Measurements from ENCODE around the gene SLC39A5.
"Not testable (repeated sequence)": the region's sequence is repeated elsewhere in the genome, so short reads cannot be mapped to it uniquely, and the experiment has no call there.

- not testable (repeated sequence) for TF ChIP-seq POLR2AphosphoS5 (IDR thresholded peaks at IDR 0.05; ENCODE audit: low read depth, low read length); CREB1 (IDR thresholded peaks at IDR 0.05); ATF3 (IDR thresholded peaks at IDR 0.05; ENCODE audit: insufficient read depth, low read depth, low read length); CTCF (IDR thresholded peaks at IDR 0.05; ENCODE audit: control extremely low read depth in 1 of 3, insufficient read depth in 1 of 3, low read depth in 1 of 3, low read length in 3 of 3)
Observed at GRCh38 chr12:56272468-56272867, 42.6 kb downstream of the SLC39A5 start.
